ENCODE data around the gene OSBPL3.

OSBPL3 gene

DNA sequence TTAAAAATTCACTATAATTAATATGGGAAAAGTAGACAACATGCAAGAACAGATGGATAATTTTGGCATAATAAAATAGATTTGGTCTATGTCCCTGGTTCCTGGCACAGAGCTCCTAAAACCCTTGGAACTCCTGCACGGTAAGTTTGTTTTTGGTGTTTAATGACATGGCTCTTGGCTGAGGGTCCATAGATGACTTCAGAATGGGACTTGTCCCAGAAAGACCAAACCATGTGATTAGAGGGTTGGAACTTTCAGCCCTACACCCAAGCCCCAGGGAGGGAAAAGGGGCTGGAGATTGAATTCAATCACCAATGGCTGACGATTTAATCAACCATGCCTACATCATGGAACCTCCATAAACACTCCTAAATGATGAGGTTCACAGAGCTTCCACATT, 210.1 kb downstream of the OSBPL3 start:
- no peak overlapping the region for H3K9ac ChIP-seq (ENCODE audit: low read length)
- H4K20me1 ChIP-seq (ENCODE audit: insufficient read depth, low read length) = no peaks in the 10 kb centered on the region
- no peaks in the 10 kb centered on the region for H3K27me3 ChIP-seq (replicated peaks; ENCODE audit: insufficient read depth, low read length)
- TF ChIP-seq EZH2phosphoT487 (IDR thresholded peaks at IDR 0.05; ENCODE audit: low read length) (no peak), EZH2 (optimal IDR thresholded peaks at IDR 0.05; ENCODE audit: low read depth, low read length) (no peak)
- TF ChIP-seq, protein P1, sequence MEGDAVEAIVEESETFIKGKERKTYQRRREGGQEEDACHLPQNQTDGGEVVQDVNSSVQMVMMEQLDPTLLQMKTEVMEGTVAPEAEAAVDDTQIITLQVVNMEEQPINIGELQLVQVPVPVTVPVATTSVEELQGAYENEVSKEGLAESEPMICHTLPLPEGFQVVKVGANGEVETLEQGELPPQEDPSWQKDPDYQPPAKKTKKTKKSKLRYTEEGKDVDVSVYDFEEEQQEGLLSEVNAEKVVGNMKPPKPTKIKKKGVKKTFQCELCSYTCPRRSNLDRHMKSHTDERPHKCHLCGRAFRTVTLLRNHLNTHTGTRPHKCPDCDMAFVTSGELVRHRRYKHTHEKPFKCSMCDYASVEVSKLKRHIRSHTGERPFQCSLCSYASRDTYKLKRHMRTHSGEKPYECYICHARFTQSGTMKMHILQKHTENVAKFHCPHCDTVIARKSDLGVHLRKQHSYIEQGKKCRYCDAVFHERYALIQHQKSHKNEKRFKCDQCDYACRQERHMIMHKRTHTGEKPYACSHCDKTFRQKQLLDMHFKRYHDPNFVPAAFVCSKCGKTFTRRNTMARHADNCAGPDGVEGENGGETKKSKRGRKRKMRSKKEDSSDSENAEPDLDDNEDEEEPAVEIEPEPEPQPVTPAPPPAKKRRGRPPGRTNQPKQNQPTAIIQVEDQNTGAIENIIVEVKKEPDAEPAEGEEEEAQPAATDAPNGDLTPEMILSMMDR (IDR thresholded peaks at IDR 0.05; ENCODE audit: low read length) = no peak
- no peaks in the 10 kb centered on the region for H3K4me1 ChIP-seq (ENCODE audit: low read length)
- H2AFZ ChIP-seq (ENCODE audit: low read length) = no peak overlapping the region
- H3F3A ChIP-seq (ENCODE audit: insufficient read depth, low read length) = no peaks in the 10 kb centered on the region
- no peaks in the 10 kb centered on the region for H3K79me2 ChIP-seq (ENCODE audit: low read length)
- no peaks in the 10 kb centered on the region for H3K36me3 ChIP-seq (replicated peaks; ENCODE audit: insufficient read depth, low read length)
- no peaks in the 10 kb centered on the region for H3K9me2 ChIP-seq (replicated peaks; ENCODE audit: insufficient read depth, low read length)
- DNase-seq = no peak
- H3K9me3 ChIP-seq (replicated peaks; ENCODE audit: insufficient read depth, low read length) = no peaks in the 10 kb centered on the region
- H3K4me2 ChIP-seq (ENCODE audit: low read depth, low read length) = no peak overlapping the region
- H3K4me3 ChIP-seq (ENCODE audit: low read length) = no peak overlapping the region
- H3K27ac ChIP-seq (ENCODE audit: low read length) = no peak overlapping the region

DNA sequence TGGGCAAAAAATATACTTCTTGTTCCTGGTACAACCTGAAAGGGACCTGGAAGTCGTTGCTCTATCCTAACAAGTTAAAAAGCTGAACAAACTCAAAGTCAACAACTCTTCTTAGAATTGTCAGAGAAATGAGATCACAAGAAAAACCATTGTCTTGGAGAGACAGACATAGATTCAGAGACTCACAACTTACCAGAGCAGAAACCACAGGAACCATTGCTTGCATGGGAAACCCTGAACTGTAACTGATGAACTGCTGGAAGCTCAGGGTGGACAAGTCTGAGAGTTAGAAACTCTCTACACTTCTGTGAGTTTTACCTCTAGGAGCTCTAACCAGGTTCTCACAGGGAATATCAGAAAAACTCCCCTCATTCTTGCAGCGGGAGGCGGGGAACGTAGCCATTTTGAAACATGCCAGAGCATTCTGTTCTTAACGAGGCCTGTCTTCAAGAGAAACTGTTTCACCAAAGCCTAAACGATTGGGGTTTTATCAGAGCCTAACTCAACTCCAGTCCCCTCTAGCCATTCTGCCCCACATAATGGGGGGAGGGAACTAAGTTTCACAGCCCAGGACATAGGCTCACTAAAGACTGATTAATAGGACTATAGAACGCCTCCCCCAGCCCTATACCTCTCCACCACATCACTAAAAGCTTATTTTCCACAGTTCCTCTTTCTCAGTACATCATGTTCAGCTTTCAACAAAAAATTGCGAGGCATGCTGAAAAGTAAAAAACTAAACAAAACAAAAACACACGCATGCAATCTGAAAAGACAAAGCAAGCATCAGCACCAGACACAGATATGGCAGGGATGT, 210.8 kb downstream of the OSBPL3 start:
- Histone ChIP-seq H3K27ac (ENCODE audit: low read length) (no peak overlapping the region), H2AFZ (ENCODE audit: low read length) (no peak overlapping the region), H3K9me2 (replicated peaks; ENCODE audit: insufficient read depth, low read length) (no peaks in the 10 kb centered on the region), H3K4me3 (ENCODE audit: low read length) (no peak overlapping the region), H4K20me1 (ENCODE audit: insufficient read depth, low read length) (no peaks in the 10 kb centered on the region), H3F3A (ENCODE audit: insufficient read depth, low read length) (no peaks in the 10 kb centered on the region), H3K9ac (ENCODE audit: low read length) (no peak overlapping the region), H3K36me3 (replicated peaks; ENCODE audit: insufficient read depth, low read length) (no peaks in the 10 kb centered on the region), H3K9me3 (replicated peaks; ENCODE audit: insufficient read depth, low read length) (no peaks in the 10 kb centered on the region), H3K4me1 (ENCODE audit: low read length) (no peaks in the 10 kb centered on the region), H3K4me2 (ENCODE audit: low read depth, low read length) (no peak overlapping the region), H3K27me3 (replicated peaks; ENCODE audit: insufficient read depth, low read length) (no peaks in the 10 kb centered on the region), H3K79me2 (ENCODE audit: low read length) (no peaks in the 10 kb centered on the region)
- TF ChIP-seq, protein P1 (IDR thresholded peaks at IDR 0.05; ENCODE audit: low read length) = no peak
- TF ChIP-seq EZH2phosphoT487 (IDR thresholded peaks at IDR 0.05; ENCODE audit: low read length) (no peak), EZH2 (optimal IDR thresholded peaks at IDR 0.05; ENCODE audit: low read depth, low read length) (no peak)
- DNase-seq = no peak

DNA sequence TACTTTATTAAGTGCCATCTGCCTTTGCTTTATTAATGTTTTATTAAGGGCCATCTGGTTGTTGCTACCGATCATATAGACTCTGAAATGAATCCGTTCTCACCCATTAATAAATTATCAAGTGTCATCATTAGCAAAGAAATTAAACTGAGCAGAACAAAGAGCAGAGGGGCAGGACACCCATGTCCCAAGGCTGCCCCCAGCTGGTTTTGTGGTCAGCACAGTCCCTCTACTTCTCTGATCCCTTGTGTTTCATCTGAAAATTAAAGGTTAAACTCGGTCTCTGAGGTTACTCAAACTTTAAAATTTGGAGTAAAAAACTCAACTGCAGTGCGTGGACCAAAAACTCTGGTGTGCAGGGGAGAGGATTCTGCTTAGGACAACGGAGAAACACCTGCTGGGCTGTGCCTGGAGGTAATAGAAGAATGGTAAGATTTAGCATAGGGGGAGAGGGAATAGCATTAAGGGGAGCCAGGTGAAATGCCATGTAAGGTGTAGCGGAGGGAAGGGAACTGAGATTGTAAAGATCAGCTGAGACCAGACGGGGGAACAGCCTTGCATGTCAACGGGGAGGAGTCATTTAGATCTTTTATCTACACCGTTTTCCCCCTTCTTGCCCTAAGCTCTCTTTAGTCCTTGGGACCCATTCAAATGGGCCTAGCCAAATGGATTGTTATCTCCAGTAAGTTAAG, 212.0 kb downstream of the OSBPL3 start:
- no peaks in the 10 kb centered on the region for H3K36me3 ChIP-seq (replicated peaks; ENCODE audit: insufficient read depth, low read length)
- no peak overlapping the region for H3K4me3 ChIP-seq (ENCODE audit: low read length)
- H3K4me1 ChIP-seq (ENCODE audit: low read length) = no peaks in the 10 kb centered on the region
- DNase-seq = no peak
- TF ChIP-seq EZH2phosphoT487 (IDR thresholded peaks at IDR 0.05; ENCODE audit: low read length) = no peak
- TF ChIP-seq, protein P1 (IDR thresholded peaks at IDR 0.05; ENCODE audit: low read length) = 0 out of 2 replicates have a peak, but pooled peaks have one; percentile 7
- no peak overlapping the region for H3K9ac ChIP-seq (ENCODE audit: low read length)
- no peaks in the 10 kb centered on the region for H3K27me3 ChIP-seq (replicated peaks; ENCODE audit: insufficient read depth, low read length)
- H2AFZ ChIP-seq (ENCODE audit: low read length) = no peak overlapping the region
- H3K4me2 ChIP-seq (ENCODE audit: low read depth, low read length) = no peak overlapping the region
- H3K9me2 ChIP-seq (replicated peaks; ENCODE audit: insufficient read depth, low read length) = no peaks in the 10 kb centered on the region
- H4K20me1 ChIP-seq (ENCODE audit: insufficient read depth, low read length) = no peaks in the 10 kb centered on the region
- H3K27ac ChIP-seq (ENCODE audit: low read length) = no peak overlapping the region
- no peaks in the 10 kb centered on the region for H3F3A ChIP-seq (ENCODE audit: insufficient read depth, low read length)
- no peaks in the 10 kb centered on the region for H3K9me3 ChIP-seq (replicated peaks; ENCODE audit: insufficient read depth, low read length)
- H3K79me2 ChIP-seq (ENCODE audit: low read length) = no peaks in the 10 kb centered on the region

Measured in MM.1S (cell line).